Measurements from ENCODE around the gene BRSK2. TPM values are rescaled to one million over a fixed set of nuclear protein-coding genes. Genes with fewer than 3 reads are reported as not detected.

BRSK2 gene
- total RNA-seq, 1 donor from 2014 or later, result 7.1 TPM

DNA sequence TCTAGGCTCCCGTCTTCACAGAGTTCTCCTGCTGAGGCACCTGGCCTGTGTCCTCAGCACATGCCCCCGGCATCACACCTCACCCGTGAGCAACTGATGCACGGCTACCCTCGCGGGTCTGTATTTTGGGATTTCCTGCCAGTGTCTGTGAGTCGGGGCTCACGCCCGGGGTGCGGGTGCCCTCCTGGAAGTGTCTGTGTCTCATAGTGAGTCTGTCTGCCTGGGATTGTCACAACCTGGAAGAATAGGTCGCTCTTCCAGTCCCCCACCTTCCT is 11.4 kb downstream of the BRSK2 start:
- Mint-ChIP-seq H3K36me3 (ENCODE audit: low read depth, unreplicated experiment) (no peaks in the 10 kb centered on the region), H3K4me3 (ENCODE audit: unreplicated experiment) (no peak overlapping the region), H3K27me3 (ENCODE audit: low read depth, unreplicated experiment) (no peaks in the 10 kb centered on the region), H3K27ac (ENCODE audit: unreplicated experiment) (no peak overlapping the region), H3K4me1 (ENCODE audit: low read depth, unreplicated experiment) (no peaks in the 10 kb centered on the region), H3K9me3 (ENCODE audit: unreplicated experiment) (no peaks in the 10 kb centered on the region)
- H3K4me3 ChIP-seq (ENCODE audit: insufficient read depth, low read depth, low read length), result no peak overlapping the region
- no peaks in the 10 kb centered on the region for H3K9me3 ChIP-seq (ENCODE audit: insufficient read depth, low read depth, low read length)
- FAIRE-seq (no peak), DNase-seq (ENCODE audit: low read depth) (no peak)
- H3K9ac ChIP-seq (ENCODE audit: low read length), result no peak overlapping the region
- no peaks in the 10 kb centered on the region for H3K79me2 ChIP-seq (ENCODE audit: insufficient read depth, low read length)
- no peak overlapping the region for H2AFZ ChIP-seq (ENCODE audit: low read depth, low read length)
- H3K36me3 ChIP-seq (ENCODE audit: insufficient read depth, low read length), result no peaks in the 10 kb centered on the region
- no peak overlapping the region for H3K27ac ChIP-seq (ENCODE audit: low read depth, low read length)
- H3K27me3 ChIP-seq (ENCODE audit: insufficient read depth, low read length), result no peaks in the 10 kb centered on the region
- TF ChIP-seq EZH2 (IDR thresholded peaks at IDR 0.05; ENCODE audit: insufficient read depth, low read length), result no peak
- TF ChIP-seq, protein P1, sequence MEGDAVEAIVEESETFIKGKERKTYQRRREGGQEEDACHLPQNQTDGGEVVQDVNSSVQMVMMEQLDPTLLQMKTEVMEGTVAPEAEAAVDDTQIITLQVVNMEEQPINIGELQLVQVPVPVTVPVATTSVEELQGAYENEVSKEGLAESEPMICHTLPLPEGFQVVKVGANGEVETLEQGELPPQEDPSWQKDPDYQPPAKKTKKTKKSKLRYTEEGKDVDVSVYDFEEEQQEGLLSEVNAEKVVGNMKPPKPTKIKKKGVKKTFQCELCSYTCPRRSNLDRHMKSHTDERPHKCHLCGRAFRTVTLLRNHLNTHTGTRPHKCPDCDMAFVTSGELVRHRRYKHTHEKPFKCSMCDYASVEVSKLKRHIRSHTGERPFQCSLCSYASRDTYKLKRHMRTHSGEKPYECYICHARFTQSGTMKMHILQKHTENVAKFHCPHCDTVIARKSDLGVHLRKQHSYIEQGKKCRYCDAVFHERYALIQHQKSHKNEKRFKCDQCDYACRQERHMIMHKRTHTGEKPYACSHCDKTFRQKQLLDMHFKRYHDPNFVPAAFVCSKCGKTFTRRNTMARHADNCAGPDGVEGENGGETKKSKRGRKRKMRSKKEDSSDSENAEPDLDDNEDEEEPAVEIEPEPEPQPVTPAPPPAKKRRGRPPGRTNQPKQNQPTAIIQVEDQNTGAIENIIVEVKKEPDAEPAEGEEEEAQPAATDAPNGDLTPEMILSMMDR (IDR thresholded peaks at IDR 0.05; ENCODE audit: insufficient read depth, low read depth, low read length), result no peak
- no peak overlapping the region for H3K4me2 ChIP-seq (ENCODE audit: low read length)
- no peaks in the 10 kb centered on the region for H3K4me1 ChIP-seq (ENCODE audit: insufficient read depth, low read length)
- H4K20me1 ChIP-seq (ENCODE audit: insufficient read depth, low read length), result peaks cover 4% of the 10 kb centered on the region

DNA sequence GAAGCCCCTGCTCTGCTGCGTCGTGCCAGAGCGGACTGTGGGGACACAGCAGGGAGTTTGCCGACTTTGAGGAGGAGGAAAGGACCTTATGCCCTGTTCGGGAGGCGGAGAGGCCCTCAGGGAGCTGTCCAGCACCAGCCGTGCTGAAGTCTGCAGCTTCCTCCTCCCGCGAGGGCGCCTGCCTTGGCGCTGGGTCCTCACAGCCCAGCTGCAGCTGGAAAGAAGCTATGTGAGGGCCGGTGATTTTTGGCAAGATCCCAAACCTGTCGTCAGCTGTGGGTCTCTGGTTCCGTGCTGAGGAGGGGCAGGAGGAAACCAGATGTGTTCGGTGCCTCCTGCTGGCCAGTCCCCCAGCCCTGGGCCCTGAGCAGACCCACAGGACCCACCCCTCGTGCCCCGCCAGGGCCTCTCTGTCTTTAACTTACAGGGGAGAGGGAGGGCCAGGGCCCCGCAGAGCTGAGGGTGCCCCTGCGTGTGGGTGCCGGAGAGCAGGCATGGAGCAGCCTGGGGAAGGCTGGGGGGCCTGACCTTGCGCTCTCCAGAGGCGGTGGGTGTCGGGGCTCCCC is 12.0 kb downstream of the BRSK2 start:
- peak; percentile 27 for DNase-seq (ENCODE audit: low read depth)
- TF ChIP-seq EZH2 (IDR thresholded peaks at IDR 0.05; ENCODE audit: insufficient read depth, low read length), result no peak
- no peak overlapping the region for H3K27ac Mint-ChIP-seq (ENCODE audit: unreplicated experiment)

DNA sequence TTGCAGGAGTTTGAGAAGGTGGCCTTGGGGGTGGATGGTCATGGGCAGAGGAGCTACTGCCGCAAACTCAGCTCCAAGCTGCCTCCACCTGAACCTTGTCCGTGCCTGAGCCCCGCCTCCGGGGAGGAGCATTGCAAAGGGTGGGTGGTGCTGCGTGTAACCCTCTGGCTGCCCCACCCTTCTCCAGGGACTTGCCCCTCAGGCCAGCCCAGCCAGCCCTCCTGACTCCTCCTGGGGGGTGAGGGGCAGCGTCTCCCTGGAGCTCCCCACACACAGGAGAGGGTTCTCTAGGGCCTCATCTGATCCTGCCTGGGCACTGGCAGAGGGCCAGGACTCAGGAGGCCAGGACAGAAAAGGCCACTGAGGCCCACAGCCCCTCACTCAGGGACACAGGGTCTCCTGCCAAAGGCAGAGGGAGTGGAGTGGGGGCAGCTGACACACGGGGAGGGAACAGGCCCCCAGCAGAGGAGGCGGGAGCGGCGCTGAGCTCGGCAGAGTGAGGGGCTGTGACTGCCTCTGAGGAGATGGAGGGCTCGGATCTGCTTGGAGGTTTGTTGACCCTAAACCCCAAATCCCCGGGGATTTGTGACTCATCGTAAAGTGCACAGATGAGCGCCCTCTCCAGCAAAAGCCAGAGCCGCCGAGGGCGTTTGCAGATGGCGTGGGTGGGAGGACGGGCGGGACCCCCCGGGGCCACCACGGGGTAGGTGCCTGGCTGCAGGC is 12.8 kb downstream of the BRSK2 start:
- Histone ChIP-seq H3K4me2 (ENCODE audit: low read length) (no peak overlapping the region), H3K79me2 (ENCODE audit: insufficient read depth, low read length) (no peaks in the 10 kb centered on the region), H4K20me1 (ENCODE audit: insufficient read depth, low read length) (peaks cover 4% of the 10 kb centered on the region), H3K36me3 (ENCODE audit: insufficient read depth, low read length) (no peaks in the 10 kb centered on the region), H3K9me3 (ENCODE audit: insufficient read depth, low read depth, low read length) (no peaks in the 10 kb centered on the region), H3K9ac (ENCODE audit: low read length) (no peak overlapping the region), H3K4me3 (ENCODE audit: insufficient read depth, low read depth, low read length) (no peak overlapping the region), H3K4me1 (ENCODE audit: insufficient read depth, low read length) (no peaks in the 10 kb centered on the region), H3K27me3 (ENCODE audit: insufficient read depth, low read length) (no peaks in the 10 kb centered on the region), H3K27ac (ENCODE audit: low read depth, low read length) (no peak overlapping the region), H2AFZ (ENCODE audit: low read depth, low read length) (no peak overlapping the region)
- DNase-seq (ENCODE audit: low read depth) (no peak), FAIRE-seq (no peak)
- Mint-ChIP-seq H3K27ac (ENCODE audit: unreplicated experiment) (no peak overlapping the region), H3K4me1 (ENCODE audit: low read depth, unreplicated experiment) (no peaks in the 10 kb centered on the region), H3K27me3 (ENCODE audit: low read depth, unreplicated experiment) (no peaks in the 10 kb centered on the region), H3K4me3 (ENCODE audit: unreplicated experiment) (no peak overlapping the region), H3K36me3 (ENCODE audit: low read depth, unreplicated experiment) (no peaks in the 10 kb centered on the region), H3K9me3 (ENCODE audit: unreplicated experiment) (no peaks in the 10 kb centered on the region)
- TF ChIP-seq, protein P1 (IDR thresholded peaks at IDR 0.05; ENCODE audit: insufficient read depth, low read depth, low read length), result no peak
- no peak for TF ChIP-seq EZH2 (IDR thresholded peaks at IDR 0.05; ENCODE audit: insufficient read depth, low read length)

More for the DNA sequence above, 12.0 kb downstream of the BRSK2 start:
- no peaks in the 10 kb centered on the region for H3K4me1 ChIP-seq (ENCODE audit: insufficient read depth, low read length)
- no peaks in the 10 kb centered on the region for H3K27me3 ChIP-seq (ENCODE audit: insufficient read depth, low read length)
- H3K27ac ChIP-seq (ENCODE audit: low read depth, low read length), result no peak overlapping the region
- no peaks in the 10 kb centered on the region for H3K9me3 Mint-ChIP-seq (ENCODE audit: unreplicated experiment)
- no peaks in the 10 kb centered on the region for H3K36me3 ChIP-seq (ENCODE audit: insufficient read depth, low read length)
- no peaks in the 10 kb centered on the region for H3K79me2 ChIP-seq (ENCODE audit: insufficient read depth, low read length)
- no peaks in the 10 kb centered on the region for H3K27me3 Mint-ChIP-seq (ENCODE audit: low read depth, unreplicated experiment)
- H2AFZ ChIP-seq (ENCODE audit: low read depth, low read length), result no peak overlapping the region
- no peak overlapping the region for H3K4me3 Mint-ChIP-seq (ENCODE audit: unreplicated experiment)
- H3K9ac ChIP-seq (ENCODE audit: low read length), result no peak overlapping the region
- H3K4me2 ChIP-seq (ENCODE audit: low read length), result no peak overlapping the region
- H3K36me3 Mint-ChIP-seq (ENCODE audit: low read depth, unreplicated experiment), result no peaks in the 10 kb centered on the region
- H3K4me3 ChIP-seq (ENCODE audit: insufficient read depth, low read depth, low read length), result no peak overlapping the region
- no peaks in the 10 kb centered on the region for H3K4me1 Mint-ChIP-seq (ENCODE audit: low read depth, unreplicated experiment)
- FAIRE-seq, result no peak
- H4K20me1 ChIP-seq (ENCODE audit: insufficient read depth, low read length), result peaks cover 4% of the 10 kb centered on the region
- H3K9me3 ChIP-seq (ENCODE audit: insufficient read depth, low read depth, low read length), result no peaks in the 10 kb centered on the region
